ENCODE measurements around the gene PWWP2B. TPM values are rescaled to one million over a fixed set of nuclear protein-coding genes. Genes with fewer than 3 reads are reported as not detected.

Gene PWWP2B
- total RNA-seq, 1 experiment from 2014 or later = 10.0 TPM

- no TSS peak for BruUV-seq (replicated peaks)
- POLR2A ChIA-PET = interaction anchor here (0.7 kb wide), 1 partner anchor 283 kb away, joined by 3 read pairs; no protein-coding TSS in a partner anchor
Measured at GRCh38 chr10:132360766-132361447, 36.1 kb upstream of the PWWP2B start.

DNA sequence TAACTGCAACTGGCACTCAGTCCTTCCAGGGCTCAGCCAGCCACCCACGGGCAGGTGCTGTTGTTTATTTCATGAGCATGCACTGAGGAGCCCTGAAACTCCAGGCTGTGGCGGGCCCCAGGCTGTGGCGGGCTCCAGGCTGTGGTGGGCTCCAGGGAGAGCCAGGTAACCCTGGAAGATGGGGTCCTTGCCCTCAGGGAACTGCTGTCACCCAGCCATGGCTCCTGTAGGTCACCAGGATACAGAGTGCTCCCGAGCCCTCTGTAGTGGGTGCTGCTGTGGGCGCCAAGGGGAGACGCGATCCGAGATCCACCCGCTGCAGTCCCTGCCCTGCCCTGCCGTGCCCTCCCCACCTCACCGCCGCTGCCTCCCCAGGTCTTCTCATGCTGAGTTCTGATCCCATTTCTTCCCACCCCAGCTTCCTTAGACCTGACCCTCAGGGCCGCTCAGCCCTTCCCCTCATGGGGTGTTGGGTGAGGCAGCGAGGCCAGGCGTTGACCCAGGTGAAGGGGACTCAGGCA, 35.4 kb upstream of the PWWP2B start:
- H3K27ac Mint-ChIP-seq (ENCODE audit: low read depth, unreplicated experiment) = no peak overlapping the region
- H3K4me1 Mint-ChIP-seq (ENCODE audit: insufficient read depth, unreplicated experiment) = no peaks in the 10 kb centered on the region
- no peaks in the 10 kb centered on the region for H3K36me3 Mint-ChIP-seq (ENCODE audit: insufficient read depth, unreplicated experiment)
- no TSS peak for BruUV-seq (replicated peaks)
- H3K27me3 Mint-ChIP-seq (ENCODE audit: insufficient read depth, unreplicated experiment) = no peaks in the 10 kb centered on the region
- peaks cover 8% of the 10 kb centered on the region for H3K9me3 Mint-ChIP-seq (ENCODE audit: unreplicated experiment)
- ChIA-PET CTCF (interaction anchor here (0.5 to 1.9 kb wide), 8 partner anchors 8 to 128 kb away, joined by 3 to 9 read pairs (median 4); no protein-coding TSS in a partner anchor), POLR2A (no interaction called here)
- H3K4me3 Mint-ChIP-seq (ENCODE audit: unreplicated experiment) = no peak overlapping the region
- TF ChIP-seq, protein P1, sequence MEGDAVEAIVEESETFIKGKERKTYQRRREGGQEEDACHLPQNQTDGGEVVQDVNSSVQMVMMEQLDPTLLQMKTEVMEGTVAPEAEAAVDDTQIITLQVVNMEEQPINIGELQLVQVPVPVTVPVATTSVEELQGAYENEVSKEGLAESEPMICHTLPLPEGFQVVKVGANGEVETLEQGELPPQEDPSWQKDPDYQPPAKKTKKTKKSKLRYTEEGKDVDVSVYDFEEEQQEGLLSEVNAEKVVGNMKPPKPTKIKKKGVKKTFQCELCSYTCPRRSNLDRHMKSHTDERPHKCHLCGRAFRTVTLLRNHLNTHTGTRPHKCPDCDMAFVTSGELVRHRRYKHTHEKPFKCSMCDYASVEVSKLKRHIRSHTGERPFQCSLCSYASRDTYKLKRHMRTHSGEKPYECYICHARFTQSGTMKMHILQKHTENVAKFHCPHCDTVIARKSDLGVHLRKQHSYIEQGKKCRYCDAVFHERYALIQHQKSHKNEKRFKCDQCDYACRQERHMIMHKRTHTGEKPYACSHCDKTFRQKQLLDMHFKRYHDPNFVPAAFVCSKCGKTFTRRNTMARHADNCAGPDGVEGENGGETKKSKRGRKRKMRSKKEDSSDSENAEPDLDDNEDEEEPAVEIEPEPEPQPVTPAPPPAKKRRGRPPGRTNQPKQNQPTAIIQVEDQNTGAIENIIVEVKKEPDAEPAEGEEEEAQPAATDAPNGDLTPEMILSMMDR (IDR thresholded peaks at IDR 0.05; ENCODE audit: unreplicated experiment) = no peak
- no peak for DNase-seq (ENCODE audit: unreplicated experiment)
- intact Hi-C loops (cut with micrococcal nuclease) = no loop called here

More at GRCh38 chr10:132360766-132361447, 36.1 kb upstream of the PWWP2B start:
- Mint-ChIP-seq H3K4me1 (ENCODE audit: insufficient read depth, unreplicated experiment) (no peaks in the 10 kb centered on the region), H3K36me3 (ENCODE audit: insufficient read depth, unreplicated experiment) (no peaks in the 10 kb centered on the region), H3K9me3 (ENCODE audit: unreplicated experiment) (peaks cover 8% of the 10 kb centered on the region), H3K27me3 (ENCODE audit: insufficient read depth, unreplicated experiment) (no peaks in the 10 kb centered on the region), H3K4me3 (ENCODE audit: unreplicated experiment) (no peak overlapping the region), H3K27ac (ENCODE audit: low read depth, unreplicated experiment) (no peak overlapping the region)
- peak; percentile 33 for DNase-seq (ENCODE audit: unreplicated experiment)
- CTCF ChIA-PET = interaction anchor here (0.6 to 1.8 kb wide), 8 partner anchors 8 to 127 kb away, joined by 3 to 9 read pairs (median 4); no protein-coding TSS in a partner anchor
- intact Hi-C loops (cut with micrococcal nuclease) = no loop called here
- TF ChIP-seq, protein P1 (IDR thresholded peaks at IDR 0.05; ENCODE audit: unreplicated experiment) = peak; percentile 45

- DNase-seq (ENCODE audit: unreplicated experiment) = no peak
- intact Hi-C loops (cut with micrococcal nuclease) = no loop called here
- BruUV-seq (replicated peaks) = no TSS peak
- H3K4me1 Mint-ChIP-seq (ENCODE audit: insufficient read depth, unreplicated experiment) = no peaks in the 10 kb centered on the region
- no peak overlapping the region for H3K27ac Mint-ChIP-seq (ENCODE audit: low read depth, unreplicated experiment)
- TF ChIP-seq, protein P1 (IDR thresholded peaks at IDR 0.05; ENCODE audit: unreplicated experiment) = no peak
- no peaks in the 10 kb centered on the region for H3K27me3 Mint-ChIP-seq (ENCODE audit: insufficient read depth, unreplicated experiment)
- H3K9me3 Mint-ChIP-seq (ENCODE audit: unreplicated experiment) = peaks cover 8% of the 10 kb centered on the region
- no peak overlapping the region for H3K4me3 Mint-ChIP-seq (ENCODE audit: unreplicated experiment)
- no peaks in the 10 kb centered on the region for H3K36me3 Mint-ChIP-seq (ENCODE audit: insufficient read depth, unreplicated experiment)
- ChIA-PET POLR2A (no interaction called here), CTCF (interaction anchor here (0.8 to 1.9 kb wide), 3 partner anchors 9 to 25 kb away, joined by 3 to 9 read pairs (median 7); no protein-coding TSS in a partner anchor)
Measured at GRCh38 chr10:132362151-132362611, 34.8 kb upstream of the PWWP2B start.

GRCh38 chr10:132363376-132363775, 33.6 kb upstream of the PWWP2B start:
- CTCF ChIA-PET = interaction anchor here (0.5 to 1.9 kb wide), 3 partner anchors 10 to 145 kb away, joined by 4 to 9 read pairs (median 4); no protein-coding TSS in a partner anchor
- intact Hi-C loops (cut with micrococcal nuclease) = no loop called here
- TF ChIP-seq, protein P1 (IDR thresholded peaks at IDR 0.05; ENCODE audit: unreplicated experiment) = no peak
- Mint-ChIP-seq H3K9me3 (ENCODE audit: unreplicated experiment) (peaks cover 8% of the 10 kb centered on the region), H3K27me3 (ENCODE audit: insufficient read depth, unreplicated experiment) (no peaks in the 10 kb centered on the region), H3K27ac (ENCODE audit: low read depth, unreplicated experiment) (no peak overlapping the region), H3K4me1 (ENCODE audit: insufficient read depth, unreplicated experiment) (no peaks in the 10 kb centered on the region), H3K36me3 (ENCODE audit: insufficient read depth, unreplicated experiment) (no peaks in the 10 kb centered on the region), H3K4me3 (ENCODE audit: unreplicated experiment) (no peak overlapping the region)
- POLR2A ChIA-PET = no interaction called here
- no TSS peak for BruUV-seq (replicated peaks)
- DNase-seq (ENCODE audit: unreplicated experiment) = no peak

Measured in MCF 10A (cell line).